C4-2B (cell line): ENCODE data around the gene CCNJL.
"Not testable (repeated sequence)": the region's sequence is repeated elsewhere in the genome, so short reads cannot be mapped to it uniquely, and the experiment has no call there.

ENCODE experiments used
- ZFX ChIP-seq: fragments of 450-650 bp; IDR thresholded peaks from 2 replicates; pipeline ENCODE4 v1.6.1; 2017
- TF ChIP-seq, protein P1 (sequence below): fragments of 450-650 bp; conservative IDR thresholded peaks from 2 replicates; pipeline ENCODE4 v1.5.1; 2017; ENCODE audit warnings: mild to moderate bottlenecking

DNA sequence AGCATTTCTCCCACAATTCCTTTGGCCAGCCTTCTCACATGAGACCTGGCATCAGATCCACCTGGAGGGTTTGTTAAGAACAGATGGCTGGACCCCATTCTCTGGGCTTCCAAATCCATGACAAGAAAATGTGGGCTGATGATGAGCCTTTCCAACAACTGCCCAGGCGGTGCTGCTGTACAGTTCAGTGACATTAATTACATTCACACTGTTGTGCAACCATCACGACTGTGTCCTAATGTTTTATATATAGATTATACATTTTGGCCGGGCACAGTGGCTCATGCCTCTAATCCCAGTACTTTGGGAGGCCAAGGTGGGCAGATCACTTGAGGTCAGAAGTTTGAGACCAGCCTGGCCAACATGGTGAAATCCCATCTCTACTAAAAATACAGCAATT is 22.4 kb upstream of the CCNJL start:
- TF ChIP-seq, protein P1, sequence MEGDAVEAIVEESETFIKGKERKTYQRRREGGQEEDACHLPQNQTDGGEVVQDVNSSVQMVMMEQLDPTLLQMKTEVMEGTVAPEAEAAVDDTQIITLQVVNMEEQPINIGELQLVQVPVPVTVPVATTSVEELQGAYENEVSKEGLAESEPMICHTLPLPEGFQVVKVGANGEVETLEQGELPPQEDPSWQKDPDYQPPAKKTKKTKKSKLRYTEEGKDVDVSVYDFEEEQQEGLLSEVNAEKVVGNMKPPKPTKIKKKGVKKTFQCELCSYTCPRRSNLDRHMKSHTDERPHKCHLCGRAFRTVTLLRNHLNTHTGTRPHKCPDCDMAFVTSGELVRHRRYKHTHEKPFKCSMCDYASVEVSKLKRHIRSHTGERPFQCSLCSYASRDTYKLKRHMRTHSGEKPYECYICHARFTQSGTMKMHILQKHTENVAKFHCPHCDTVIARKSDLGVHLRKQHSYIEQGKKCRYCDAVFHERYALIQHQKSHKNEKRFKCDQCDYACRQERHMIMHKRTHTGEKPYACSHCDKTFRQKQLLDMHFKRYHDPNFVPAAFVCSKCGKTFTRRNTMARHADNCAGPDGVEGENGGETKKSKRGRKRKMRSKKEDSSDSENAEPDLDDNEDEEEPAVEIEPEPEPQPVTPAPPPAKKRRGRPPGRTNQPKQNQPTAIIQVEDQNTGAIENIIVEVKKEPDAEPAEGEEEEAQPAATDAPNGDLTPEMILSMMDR, result not testable (repeated sequence)
- not testable (repeated sequence) for TF ChIP-seq ZFX
